Measurements from ENCODE around the gene CHD8. TPM values are rescaled to one million over a fixed set of nuclear protein-coding genes. Genes with fewer than 3 reads are reported as not detected.

CHD8 gene
- total RNA-seq, 1 experiment from 2014 or later: 133 TPM

DNA sequence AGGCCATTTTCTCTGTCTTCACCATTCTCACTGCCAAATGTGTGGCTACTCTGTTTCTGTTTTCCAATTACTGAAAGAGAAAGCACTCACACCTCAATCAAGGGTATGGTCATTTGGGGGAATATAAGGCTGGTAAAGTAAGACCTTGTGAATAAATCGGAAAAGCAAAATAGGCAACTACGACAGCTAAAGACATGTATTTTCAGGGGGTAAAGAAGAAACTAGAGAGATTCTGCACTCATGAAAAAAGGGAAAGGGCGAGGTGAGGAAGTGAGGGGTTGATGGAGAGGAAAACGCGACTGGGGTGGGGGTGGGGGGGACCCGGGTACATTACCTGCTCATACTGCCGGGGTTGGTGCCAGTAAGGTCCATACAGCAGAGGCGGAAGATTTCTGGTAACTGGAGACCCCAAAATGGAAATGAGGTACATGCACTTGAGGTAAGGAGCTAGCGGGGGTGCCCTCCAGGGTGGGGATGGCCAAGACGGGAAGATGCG, 19.3 kb downstream of the CHD8 start:
- Mint-ChIP-seq H3K4me3 (peak overlapping the region; percentile 97), H3K36me3 (peaks cover 6% of the 10 kb centered on the region), H3K9me3 (no peaks in the 10 kb centered on the region), H3K27me3 (ENCODE audit: low read depth) (no peaks in the 10 kb centered on the region), H3K4me1 (peaks cover 26% of the 10 kb centered on the region), H3K27ac (peak overlapping the region; percentile 97)
- ATAC-seq (no peak), DNase-seq (ENCODE audit: low spot score) (no peak)
- CTCF ChIA-PET: interaction anchor here (0.6 to 1.9 kb wide), 12 partner anchors 14 to 415 kb away, joined by 3 to 37 read pairs (median 6); partner anchors contain the start of genes CHD8, METTL3, RAB2B and SALL2
- TF ChIP-seq, protein P1, sequence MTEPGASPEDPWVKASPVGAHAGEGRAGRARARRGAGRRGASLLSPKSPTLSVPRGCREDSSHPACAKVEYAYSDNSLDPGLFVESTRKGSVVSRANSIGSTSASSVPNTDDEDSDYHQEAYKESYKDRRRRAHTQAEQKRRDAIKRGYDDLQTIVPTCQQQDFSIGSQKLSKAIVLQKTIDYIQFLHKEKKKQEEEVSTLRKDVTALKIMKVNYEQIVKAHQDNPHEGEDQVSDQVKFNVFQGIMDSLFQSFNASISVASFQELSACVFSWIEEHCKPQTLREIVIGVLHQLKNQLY (CRISPR knock-in tag; IDR thresholded peaks at IDR 0.05): no peak
- TF ChIP-seq TCF7 (CRISPR knock-in tag; IDR thresholded peaks at IDR 0.05; ENCODE audit: low read depth): no peak
- no peak for TF ChIP-seq ZNF396 (CRISPR knock-in tag; IDR thresholded peaks at IDR 0.05; ENCODE audit: borderline replicate concordance)
- TF ChIP-seq, protein P2, sequence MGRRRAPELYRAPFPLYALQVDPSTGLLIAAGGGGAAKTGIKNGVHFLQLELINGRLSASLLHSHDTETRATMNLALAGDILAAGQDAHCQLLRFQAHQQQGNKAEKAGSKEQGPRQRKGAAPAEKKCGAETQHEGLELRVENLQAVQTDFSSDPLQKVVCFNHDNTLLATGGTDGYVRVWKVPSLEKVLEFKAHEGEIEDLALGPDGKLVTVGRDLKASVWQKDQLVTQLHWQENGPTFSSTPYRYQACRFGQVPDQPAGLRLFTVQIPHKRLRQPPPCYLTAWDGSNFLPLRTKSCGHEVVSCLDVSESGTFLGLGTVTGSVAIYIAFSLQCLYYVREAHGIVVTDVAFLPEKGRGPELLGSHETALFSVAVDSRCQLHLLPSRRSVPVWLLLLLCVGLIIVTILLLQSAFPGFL (CRISPR knock-in tag; IDR thresholded peaks at IDR 0.05; ENCODE audit: borderline replicate concordance): no peak
- TF ChIP-seq ATF1 (CRISPR knock-in tag; IDR thresholded peaks at IDR 0.05): no peak
- TF ChIP-seq FOXJ3 (CRISPR knock-in tag; IDR thresholded peaks at IDR 0.05; ENCODE audit: borderline replicate concordance): no peak
- TF ChIP-seq, protein P3, sequence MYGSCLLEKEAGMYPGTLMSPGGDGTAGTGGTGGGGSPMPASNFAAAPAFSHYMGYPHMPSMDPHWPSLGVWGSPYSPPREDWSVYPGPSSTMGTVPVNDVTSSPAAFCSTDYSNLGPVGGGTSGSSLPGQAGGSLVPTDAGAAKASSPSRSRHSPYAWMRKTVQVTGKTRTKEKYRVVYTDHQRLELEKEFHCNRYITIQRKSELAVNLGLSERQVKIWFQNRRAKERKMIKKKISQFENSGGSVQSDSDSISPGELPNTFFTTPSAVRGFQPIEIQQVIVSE (CRISPR knock-in tag; IDR thresholded peaks at IDR 0.05; ENCODE audit: borderline replicate concordance): no peak
- TF ChIP-seq RELA (CRISPR knock-in tag; IDR thresholded peaks at IDR 0.05; ENCODE audit: borderline replicate concordance): no peak
- TF ChIP-seq, protein P4, sequence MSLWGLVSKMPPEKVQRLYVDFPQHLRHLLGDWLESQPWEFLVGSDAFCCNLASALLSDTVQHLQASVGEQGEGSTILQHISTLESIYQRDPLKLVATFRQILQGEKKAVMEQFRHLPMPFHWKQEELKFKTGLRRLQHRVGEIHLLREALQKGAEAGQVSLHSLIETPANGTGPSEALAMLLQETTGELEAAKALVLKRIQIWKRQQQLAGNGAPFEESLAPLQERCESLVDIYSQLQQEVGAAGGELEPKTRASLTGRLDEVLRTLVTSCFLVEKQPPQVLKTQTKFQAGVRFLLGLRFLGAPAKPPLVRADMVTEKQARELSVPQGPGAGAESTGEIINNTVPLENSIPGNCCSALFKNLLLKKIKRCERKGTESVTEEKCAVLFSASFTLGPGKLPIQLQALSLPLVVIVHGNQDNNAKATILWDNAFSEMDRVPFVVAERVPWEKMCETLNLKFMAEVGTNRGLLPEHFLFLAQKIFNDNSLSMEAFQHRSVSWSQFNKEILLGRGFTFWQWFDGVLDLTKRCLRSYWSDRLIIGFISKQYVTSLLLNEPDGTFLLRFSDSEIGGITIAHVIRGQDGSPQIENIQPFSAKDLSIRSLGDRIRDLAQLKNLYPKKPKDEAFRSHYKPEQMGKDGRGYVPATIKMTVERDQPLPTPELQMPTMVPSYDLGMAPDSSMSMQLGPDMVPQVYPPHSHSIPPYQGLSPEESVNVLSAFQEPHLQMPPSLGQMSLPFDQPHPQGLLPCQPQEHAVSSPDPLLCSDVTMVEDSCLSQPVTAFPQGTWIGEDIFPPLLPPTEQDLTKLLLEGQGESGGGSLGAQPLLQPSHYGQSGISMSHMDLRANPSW (CRISPR knock-in tag; conservative IDR thresholded peaks at IDR 0.05; ENCODE audit: low read depth): no peak
- TF ChIP-seq ZNF671 (CRISPR knock-in tag; IDR thresholded peaks at IDR 0.05): no peak
- TF ChIP-seq, protein P5, sequence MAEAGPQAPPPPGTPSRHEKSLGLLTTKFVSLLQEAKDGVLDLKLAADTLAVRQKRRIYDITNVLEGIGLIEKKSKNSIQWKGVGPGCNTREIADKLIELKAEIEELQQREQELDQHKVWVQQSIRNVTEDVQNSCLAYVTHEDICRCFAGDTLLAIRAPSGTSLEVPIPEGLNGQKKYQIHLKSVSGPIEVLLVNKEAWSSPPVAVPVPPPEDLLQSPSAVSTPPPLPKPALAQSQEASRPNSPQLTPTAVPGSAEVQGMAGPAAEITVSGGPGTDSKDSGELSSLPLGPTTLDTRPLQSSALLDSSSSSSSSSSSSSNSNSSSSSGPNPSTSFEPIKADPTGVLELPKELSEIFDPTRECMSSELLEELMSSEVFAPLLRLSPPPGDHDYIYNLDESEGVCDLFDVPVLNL (CRISPR knock-in tag; IDR thresholded peaks at IDR 0.05; ENCODE audit: borderline replicate concordance, low read depth): no peak
- no peak for TF ChIP-seq FOXP1 (CRISPR knock-in tag; IDR thresholded peaks at IDR 0.05; ENCODE audit: borderline replicate concordance)
- TF ChIP-seq, protein P6, sequence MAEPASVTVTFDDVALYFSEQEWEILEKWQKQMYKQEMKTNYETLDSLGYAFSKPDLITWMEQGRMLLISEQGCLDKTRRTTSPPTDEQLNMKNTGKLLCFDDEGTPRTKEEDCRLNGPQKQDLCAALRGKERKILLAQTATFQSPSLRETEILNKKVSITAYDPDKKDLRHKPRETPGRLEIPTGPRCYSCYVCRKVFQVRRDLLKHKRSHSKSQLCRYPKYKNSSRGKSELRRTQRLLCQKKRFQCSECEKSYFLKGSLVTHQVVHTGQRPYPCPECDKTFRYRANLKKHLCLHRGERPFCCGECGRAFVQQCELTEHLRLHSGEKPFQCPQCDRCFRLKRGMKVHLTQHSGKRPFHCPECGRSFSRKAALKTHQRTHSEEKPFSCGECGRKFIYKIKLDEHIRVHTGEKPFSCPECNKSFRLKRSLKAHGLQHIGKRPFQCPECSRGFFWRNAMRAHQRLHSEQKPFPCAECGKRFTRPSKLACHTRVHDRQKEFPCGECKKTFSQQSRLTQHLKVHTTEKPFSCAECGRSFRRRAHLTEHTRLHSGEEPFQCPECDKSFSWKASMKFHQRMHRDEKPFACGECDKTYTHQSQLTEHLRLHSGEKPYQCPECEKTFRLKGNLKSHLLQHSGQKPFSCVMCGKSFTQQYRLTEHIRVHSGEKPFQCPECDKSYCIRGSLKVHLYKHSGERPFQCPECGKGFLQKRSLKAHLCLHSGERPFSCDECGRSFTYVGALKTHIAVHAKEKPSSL (CRISPR knock-in tag; conservative IDR thresholded peaks at IDR 0.05): no peak
- TF ChIP-seq, protein P7, sequence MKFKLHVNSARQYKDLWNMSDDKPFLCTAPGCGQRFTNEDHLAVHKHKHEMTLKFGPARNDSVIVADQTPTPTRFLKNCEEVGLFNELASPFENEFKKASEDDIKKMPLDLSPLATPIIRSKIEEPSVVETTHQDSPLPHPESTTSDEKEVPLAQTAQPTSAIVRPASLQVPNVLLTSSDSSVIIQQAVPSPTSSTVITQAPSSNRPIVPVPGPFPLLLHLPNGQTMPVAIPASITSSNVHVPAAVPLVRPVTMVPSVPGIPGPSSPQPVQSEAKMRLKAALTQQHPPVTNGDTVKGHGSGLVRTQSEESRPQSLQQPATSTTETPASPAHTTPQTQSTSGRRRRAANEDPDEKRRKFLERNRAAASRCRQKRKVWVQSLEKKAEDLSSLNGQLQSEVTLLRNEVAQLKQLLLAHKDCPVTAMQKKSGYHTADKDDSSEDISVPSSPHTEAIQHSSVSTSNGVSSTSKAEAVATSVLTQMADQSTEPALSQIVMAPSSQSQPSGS (CRISPR knock-in tag; IDR thresholded peaks at IDR 0.05; ENCODE audit: borderline replicate concordance, low read depth): no peak
- no peak for TF ChIP-seq NFE2L1 (CRISPR knock-in tag; IDR thresholded peaks at IDR 0.05)
- no peak for TF ChIP-seq IRF2 (CRISPR knock-in tag; IDR thresholded peaks at IDR 0.05; ENCODE audit: borderline replicate concordance, low read depth)
- no peak for TF ChIP-seq ZNF138 (CRISPR knock-in tag; conservative IDR thresholded peaks at IDR 0.05)
- TF ChIP-seq PRRX2 (CRISPR knock-in tag; IDR thresholded peaks at IDR 0.05): no peak
- POLR2A ChIA-PET: interaction anchor here (0.6 to 1.6 kb wide), 8 partner anchors 9 to 90 kb away, joined by 3 to 41 read pairs (median 6); partner anchors contain the start of genes CHD8, SALL2 and SUPT16H
